HepG2 (cell line): Measurements from ENCODE around the gene PKD1L1. TPM values are rescaled to one million over a fixed set of nuclear protein-coding genes. Genes with fewer than 3 reads are reported as not detected.
A peak's percentile ranks its signal among the peaks of the same experiment; 100 is the strongest.
"Not testable (repeated sequence)": the region's sequence is repeated elsewhere in the genome, so short reads cannot be mapped to it uniquely, and the experiment has no call there.

Source experiments
- ATAC-seq: fragments of 200-7000 bp; cut with Tn5 transposase; 3 replicates; pipeline ENCODE4 v1.9.1; 2020; ENCODE audit warnings: mild to moderate bottlenecking, moderate library complexity
- BruUV-seq: library from RNA; stranded (reverse); fragments of 400-500 nt; replicated peaks from 2 replicates; lab custom pipeline; 2021; lab: Mats Ljungman, UMichigan
- CTCF ChIA-PET: fragments of 300-600 bp; formaldehyde crosslinking; extraction: SDS; loops from one replicate; lab custom pipeline; 2021; ENCODE audit warnings: low total read pairs, inconsistent platforms, low intra/inter-chr PET ratio; lab: Yijun Ruan, JAX
- POLR2A ChIA-PET: fragments of 350-600 bp; sonication (Branson Sonifier 250); formaldehyde crosslinking; loops from one replicate; lab custom pipeline; 2020; ENCODE audit warnings: antibody characterized with exemption, inconsistent platforms; lab: Yijun Ruan, JAX
- DNase-seq: peaks from one replicate; pipeline ENCODE4 v3.0.0-alpha.2; 2015; ENCODE audit warnings: low spot score
- FAIRE-seq: peaks from 3 replicates; lab custom pipeline; 2011; peaks lifted over from hg19 to GRCh38; lab: Jason Lieb, UNC
- H2AFZ ChIP-seq: one replicate; pipeline ENCODE4 v1.6.1; 2011; ENCODE audit warnings: low read length, inconsistent platforms
- H3K27ac ChIP-seq: fragments of 300-600 bp; 3 replicates; pipeline ENCODE4 v1.8.0; 2011; ENCODE audit warnings: mixed run types, mild to moderate bottlenecking, mixed read lengths, low read length, inconsistent platforms; ENCODE audit not compliant: insufficient read depth; ENCODE audit errors: extremely low read length
- H3K27me3 ChIP-seq, 2 experiments: fragments of 200-600 bp in 1 of 2; 2 replicates in 1 of 2; 3 replicates in 1 of 2; pipeline versions ENCODE4 v1.6.0 to v1.8.0; 2011; ENCODE audit warnings: low read length in 2 of 2, mild to moderate bottlenecking in 2 of 2, moderate library complexity in 2 of 2, inconsistent platforms in 1 of 2; ENCODE audit not compliant: insufficient read depth in 2 of 2, control insufficient read depth in 1 of 2
- H3K36me3 ChIP-seq, 2 experiments: fragments of 200-600 bp in 1 of 2; replicated peaks in 1 of 2; 2 replicates in 1 of 2; 3 replicates in 1 of 2; pipeline versions ENCODE4 v1.5.1 to v1.8.0; 2011; ENCODE audit warnings: low read length in 2 of 2, inconsistent platforms in 1 of 2; ENCODE audit not compliant: insufficient read depth in 2 of 2, control insufficient read depth in 1 of 2
- H3K4me1 ChIP-seq: 2 replicates; pipeline ENCODE4 v1.5.1; 2012; ENCODE audit warnings: low read length, inconsistent platforms; ENCODE audit not compliant: insufficient read depth
- H3K4me2 ChIP-seq: 2 replicates; pipeline ENCODE4 v1.6.0; 2011; ENCODE audit warnings: low read depth, low read length, inconsistent platforms
- H3K4me3 ChIP-seq, 3 experiments: fragments of 200-600 bp in 1 of 3; sonication (generic), shearing (Covaris generic) in 1 of 3; replicated peaks in 1 of 3; 2 replicates each; pipeline ENCODE4 v1.5.1; 2011 to 2016; ENCODE audit warnings: low read length in 3 of 3, inconsistent platforms in 2 of 3, low read depth in 2 of 3, mild to moderate bottlenecking in 2 of 3, control low read depth in 1 of 3, mixed read lengths in 1 of 3; ENCODE audit not compliant: insufficient read depth in 1 of 3
- H3K79me2 ChIP-seq: one replicate; pipeline ENCODE4 v1.6.1; 2011; ENCODE audit warnings: low read length, inconsistent platforms; ENCODE audit not compliant: insufficient read depth
- H3K9ac ChIP-seq: 2 replicates; pipeline ENCODE4 v1.6.0; 2011; ENCODE audit warnings: mild to moderate bottlenecking, low read depth, low read length, inconsistent platforms; ENCODE audit not compliant: insufficient read depth
- H3K9me3 ChIP-seq: 2 replicates; pipeline ENCODE4 v1.5.1; 2012; ENCODE audit warnings: mild to moderate bottlenecking, low read length
- H4K20me1 ChIP-seq: 2 replicates; pipeline ENCODE4 v1.6.0; 2011; ENCODE audit warnings: inconsistent platforms, mild to moderate bottlenecking, low read length, moderate library complexity; ENCODE audit not compliant: insufficient read depth
- ARID5B ChIP-seq: IDR thresholded peaks from 2 replicates; pipeline ENCODE4 v1.4.0; 2020; ENCODE audit warnings: mild to moderate bottlenecking, missing genetic modification reagents
- ETV5 ChIP-seq: IDR thresholded peaks from 2 replicates; pipeline ENCODE4 v1.6.1; 2018; ENCODE audit warnings: missing biosample characterization, missing genetic modification reagents, inconsistent platforms, borderline replicate concordance
- FOXP4 ChIP-seq: sonication (generic); formaldehyde crosslinking; IDR thresholded peaks from 2 replicates; pipeline ENCODE4 v1.4.0; 2020; ENCODE audit warnings: missing genetic modification reagents
- GABPA ChIP-seq, 2 experiments: IDR thresholded peaks; 2 replicates each; pipeline ENCODE4 v1.6.1; 2011 to 2016; ENCODE audit warnings: low read depth in 2 of 2, low read length in 1 of 2, missing biosample characterization in 1 of 2, missing genetic modification characterization in 1 of 2
- HNF1A ChIP-seq, 2 experiments: sonication (generic) in 1 of 2; formaldehyde crosslinking in 1 of 2; IDR thresholded peaks; 2 replicates each; pipeline versions ENCODE4 v1.4.0 to v1.6.1; 2016 to 2020; ENCODE audit warnings: borderline replicate concordance in 1 of 2, low read depth in 1 of 2, mild to moderate bottlenecking in 1 of 2, missing genetic modification reagents in 1 of 2
- ISL2 ChIP-seq: sonication (generic); formaldehyde crosslinking; IDR thresholded peaks from 2 replicates; pipeline ENCODE4 v1.5.0; 2020; ENCODE audit warnings: missing genetic modification reagents
- MEIS2 ChIP-seq: sonication (generic); formaldehyde crosslinking; IDR thresholded peaks from 2 replicates; pipeline ENCODE4 v1.9.0; 2021; ENCODE audit warnings: mild to moderate bottlenecking, missing genetic modification reagents
- MIXL1 ChIP-seq: IDR thresholded peaks from 2 replicates; pipeline ENCODE4 v1.6.1; 2016
- SOX6 ChIP-seq, 2 experiments: fragments of 450-650 bp in 1 of 2; sonication (generic) in 1 of 2; formaldehyde crosslinking in 1 of 2; IDR thresholded peaks; 2 replicates each; pipeline versions ENCODE4 v1.4.0 to v1.6.1; 2017 to 2020; ENCODE audit warnings: antibody characterized with exemption in 1 of 2, mild to moderate bottlenecking in 1 of 2, missing genetic modification reagents in 1 of 2
- ZNF292 ChIP-seq: sonication (generic); formaldehyde crosslinking; IDR thresholded peaks from 2 replicates; pipeline ENCODE4 v1.8.1; 2022; ENCODE audit warnings: mild to moderate bottlenecking, low read depth, missing genetic modification reagents, borderline replicate concordance
- WGBS: methylation state at CpG from one replicate; pipeline ENCODE4 v1.1.6; 2017; ENCODE audit warnings: low lambda C conversion rate; 5-methylcytosine and 5-hydroxymethylcytosine counted together
- in situ Hi-C: cut with HindIII; loops from 2 replicates; pipeline ENCODE4 v1.10.0; 2017; ENCODE audit warnings: low pct_unique_long_range_greater_than_20kb; ENCODE audit not compliant: extremely low pct_ligation_motif_present
- intact Hi-C: fragments of 100-400 bp; cut with micrococcal nuclease; formaldehyde crosslinking; loops from one replicate; pipeline ENCODE4 v1.10.0; 2022; ENCODE audit not compliant: unreplicated experiment
- polyA plus RNA-seq, 8 experiments: library from polyadenylated mRNA; depleted of rRNA in 3 of 8; stranded (reverse) in 7 of 8; unstranded in 1 of 8; fragments of >200 nt; fragmentation: Illumina TruSeq in 4 of 8; extraction: Trizol in 4 of 8; gene quantifications; 2 replicates each; pipeline versions ENCODE4 v1.2.1 to v1.2.3, GENCODE V29; 2011 to 2016; ENCODE audit warnings: low read depth in 4 of 8, missing spikeins in 1 of 8, mixed read lengths in 1 of 8; ENCODE audit not compliant: insufficient read depth in 1 of 8
- total RNA-seq, 5 experiments: library from RNA; depleted of rRNA; stranded (reverse); fragments of >200 nt; fragmentation: Illumina TruSeq; extraction: Trizol; gene quantifications; 2 replicates each; pipeline ENCODE4 v1.2.3, GENCODE V29; 2016; ENCODE audit warnings: low read depth in 1 of 5

PKD1L1 gene
- total and polyA plus RNA-seq, 2 of the 13 experiments (the other 11 are each of a cell fraction or from before 2014, with no cell fraction given), result 0.01 TPM; not detected in 1

GRCh38 chr7:47989607-47990400 is 41.5 kb upstream of the PKD1L1 start:
- H4K20me1 ChIP-seq; BruUV-seq; H3K27ac ChIP-seq; H3K36me3 ChIP-seq; H3K4me3 ChIP-seq; H3K9me3 ChIP-seq; H3K27me3 ChIP-seq; H3K79me2 ChIP-seq; H3K9ac ChIP-seq; ATAC-seq; H2AFZ ChIP-seq; TF ChIP-seq GABPA (IDR thresholded peaks at IDR 0.05; ENCODE audit: low read depth, low read length); SOX6 (IDR thresholded peaks at IDR 0.05): not testable (repeated sequence)
- intact Hi-C loops, result loop anchor here (2.0 kb wide), 2 partner anchors 99 to 165 kb away; partner anchors contain the start of gene UPP1
- ChIA-PET CTCF (interaction anchor here (2.0 kb wide), 1 partner anchor 120 kb away, joined by 7 read pairs; no protein-coding TSS in a partner anchor), POLR2A (interaction anchor here (1.8 to 2.2 kb wide), 2 partner anchors 99 to 150 kb away, joined by 4 to 12 read pairs; partner anchors contain the start of gene UPP1)
- WGBS, result 20% methylated on average over 7 of the region's 10 CpGs
- FAIRE-seq, result peak; percentile 81
- in situ Hi-C loops, result loop anchor here (5.0 kb wide), 1 partner anchor 122 kb away; no protein-coding TSS in a partner anchor
- DNase-seq, result peak; percentile 76
- Histone ChIP-seq H3K4me1 (peaks cover 40% of the 10 kb centered on the region), H3K4me2 (peak overlapping the region; percentile 47)
- TF ChIP-seq MEIS2 (CRISPR knock-in tag) (0 out of 2 replicates have a peak, but pooled peaks have one; percentile 41), ARID5B (peak; percentile 95), FOXP4 (CRISPR knock-in tag) (peak; percentile 80), GABPA (CRISPR knock-in tag; IDR thresholded peaks at IDR 0.05; ENCODE audit: low read depth) (0 out of 2 replicates have a peak, but pooled peaks have one; percentile 17), MIXL1 (CRISPR knock-in tag) (peak; percentile 97), ETV5 (CRISPR knock-in tag) (peak; percentile 61; the same call in 1 of the 2 replicates), SOX6 (CRISPR knock-in tag; IDR thresholded peaks at IDR 0.05) (peak; percentile 80), ZNF292 (CRISPR knock-in tag) (peak; percentile 33; the same call in 1 of the 2 replicates), HNF1A (IDR thresholded peaks at IDR 0.05; ENCODE audit: low read depth) (peak; percentile 52; the same call in 1 of the 2 replicates), HNF1A (CRISPR knock-in tag; IDR thresholded peaks at IDR 0.05; ENCODE audit: borderline replicate concordance) (peak; percentile 81; the same call in 1 of the 2 replicates), ISL2 (0 out of 2 replicates have a peak, but pooled peaks have one; percentile 19)
